HG03571 (cell line): Measurements from ENCODE around the gene GRK3.

Experiments
- ATAC-seq: cut with Tn5 transposase; IDR thresholded peaks from one replicate; pipeline ENCODE4 v1.9.1; 2021; ENCODE audit not compliant: unreplicated experiment

Gene GRK3

GRCh38 chr22:25722223-25722622, 157.7 kb downstream of the GRK3 start:
- ATAC-seq, result no peak

- ATAC-seq, result no peak
These were observed 158.2 kb downstream of the GRK3 start for GRCh38 chr22:25722626-25723025.

- ATAC-seq, result no peak
These were observed 161.8 kb downstream of the GRK3 start for GRCh38 chr22:25726241-25726640.

- ATAC-seq, result no peak
These were observed 163.6 kb downstream of the GRK3 start for GRCh38 chr22:25728071-25728470.

GRCh38 chr22:25729016-25729995, 164.8 kb downstream of the GRK3 start:
- ATAC-seq, result no peak

- no peak for ATAC-seq
These were observed 171.2 kb downstream of the GRK3 start for GRCh38 chr22:25735650-25736049.

GRCh38 chr22:25736378-25737011, 172.0 kb downstream of the GRK3 start:
- no peak for ATAC-seq

GRCh38 chr22:25739659-25740344, 175.3 kb downstream of the GRK3 start:
- no peak for ATAC-seq

- ATAC-seq, result no peak
These were observed 177.5 kb downstream of the GRK3 start, which contains the start of gene MYO18B for GRCh38 chr22:25741692-25742626. TSS of gene MYO18B (plus strand) at chr22:25742188. CDS start at chr22:25761093, 18,905 bp downstream.

- ATAC-seq, result no peak
These were observed 178.6 kb downstream of the GRK3 start for GRCh38 chr22:25742918-25743708.

GRCh38 chr22:25744694-25745093, 180.2 kb downstream of the GRK3 start:
- no peak for ATAC-seq

GRCh38 chr22:25745341-25746011, 181.0 kb downstream of the GRK3 start:
- no peak for ATAC-seq

- ATAC-seq, result no peak
These were observed 181.5 kb downstream of the GRK3 start for GRCh38 chr22:25746012-25746373.

GRCh38 chr22:25747245-25747944, 182.9 kb downstream of the GRK3 start:
- ATAC-seq, result no peak

GRCh38 chr22:25748140-25748539, 183.7 kb downstream of the GRK3 start:
- ATAC-seq, result no peak

GRCh38 chr22:25748704-25749103, 184.2 kb downstream of the GRK3 start:
- ATAC-seq, result no peak

GRCh38 chr22:25749420-25750169, 185.1 kb downstream of the GRK3 start:
- ATAC-seq, result peak; percentile 62
